Measurements from ENCODE around the gene FUT9.

- TF ChIP-seq RAD21 (IDR thresholded peaks at IDR 0.05; ENCODE audit: low read depth) (no peak), CEBPB (IDR thresholded peaks at IDR 0.05) (no peak), REST (IDR thresholded peaks at IDR 0.05; ENCODE audit: low read depth) (no peak), ZBTB7A (IDR thresholded peaks at IDR 0.05; ENCODE audit: low read depth) (no peak)
Measured at GRCh38 chr6:96110878-96111277, 95.1 kb downstream of the FUT9 start.
